Activated CD8-positive, alpha-beta memory T cell treated with anti-CD3 and anti-CD28 coated beads for 24 hours (primary cell): ENCODE data around the gene CHST13.

Experiments
- DNase-seq: peaks from one replicate; pipeline ENCODE4 v3.0.0-alpha.2; 2020

Gene CHST13

GRCh38 chr3:126488886-126489569, 34.9 kb upstream of the CHST13 start:
- no peak for DNase-seq

GRCh38 chr3:126490619-126491018, 33.3 kb upstream of the CHST13 start:
- DNase-seq: no peak

DNA sequence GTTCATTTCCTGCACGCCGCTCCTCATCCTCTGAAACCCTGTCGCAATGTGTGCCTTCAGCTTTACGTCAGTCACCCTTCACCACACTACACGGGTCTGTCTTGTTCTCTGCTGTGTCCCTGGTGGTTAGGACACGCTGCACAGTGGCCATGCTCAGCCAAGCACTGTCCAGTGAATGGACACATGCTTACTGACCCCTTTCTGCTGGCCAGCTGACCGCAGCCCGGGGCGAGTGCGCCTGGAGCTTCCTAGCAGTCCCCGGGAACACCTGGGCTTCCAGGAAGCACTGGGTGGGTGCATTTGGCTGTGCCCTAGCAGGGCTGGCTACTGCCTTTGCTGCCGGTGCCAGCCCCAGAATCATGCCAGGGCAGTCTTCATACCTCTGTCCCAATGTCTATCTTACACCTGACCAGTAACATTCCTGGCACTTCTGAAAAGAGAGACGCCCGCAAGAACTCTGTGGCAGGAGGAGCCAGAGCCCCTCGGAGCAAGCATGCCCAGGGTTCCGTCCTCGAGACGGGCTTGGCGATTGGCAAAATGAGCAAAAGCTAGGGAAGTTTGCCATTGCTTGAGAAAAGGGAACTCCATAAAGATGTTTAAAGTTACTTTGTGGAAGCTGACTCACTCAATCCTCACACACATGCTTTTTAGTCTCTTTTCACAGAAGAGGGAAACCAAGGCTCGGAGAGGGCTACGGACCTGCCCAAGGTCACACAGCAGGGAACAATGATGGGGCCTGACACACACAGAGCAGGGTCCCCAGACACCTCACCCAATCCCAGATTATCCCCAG, 32.5 kb upstream of the CHST13 start:
- DNase-seq: no peak

GRCh38 chr3:126493051-126493450, 30.9 kb upstream of the CHST13 start:
- no peak for DNase-seq

GRCh38 chr3:126493739-126494138, 30.2 kb upstream of the CHST13 start:
- DNase-seq: no peak

DNA sequence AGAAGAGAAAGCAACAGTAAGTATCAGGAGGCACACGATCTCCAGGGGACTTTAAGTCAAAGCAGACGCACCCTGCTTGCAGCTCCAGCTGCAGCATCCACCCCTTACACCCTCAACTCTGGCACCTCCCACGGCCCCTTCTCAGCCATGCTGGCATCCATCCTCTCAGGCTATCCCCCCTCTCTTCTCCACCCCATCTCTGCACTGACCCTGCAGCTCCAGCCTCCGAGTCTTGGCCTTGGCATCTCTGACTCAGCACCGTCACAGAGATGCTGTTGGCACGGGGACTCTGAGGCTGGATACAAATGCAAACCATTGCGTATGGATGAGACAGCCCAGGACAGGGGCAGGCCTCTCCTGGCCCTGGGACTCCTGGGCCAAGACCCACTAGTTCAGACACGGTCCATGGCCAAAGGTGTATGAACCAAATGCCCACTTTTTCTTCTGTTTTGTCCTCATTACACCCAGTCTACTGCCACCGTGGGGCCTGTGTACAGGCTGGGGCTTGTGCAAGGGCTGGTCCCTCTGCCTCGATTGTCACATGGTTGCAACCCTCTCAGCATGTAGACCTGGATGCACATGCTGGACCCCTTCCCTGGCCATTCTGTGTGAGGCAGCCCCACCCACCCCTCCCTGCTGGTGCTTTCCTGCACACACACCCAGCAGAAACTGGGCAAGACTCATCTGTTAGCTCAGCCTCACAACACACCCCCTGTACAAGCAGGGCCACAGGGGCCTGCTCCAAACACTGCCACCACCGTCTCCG, 29.6 kb upstream of the CHST13 start:
- DNase-seq: no peak

GRCh38 chr3:126494970-126495230, 29.1 kb upstream of the CHST13 start:
- no peak for DNase-seq

DNA sequence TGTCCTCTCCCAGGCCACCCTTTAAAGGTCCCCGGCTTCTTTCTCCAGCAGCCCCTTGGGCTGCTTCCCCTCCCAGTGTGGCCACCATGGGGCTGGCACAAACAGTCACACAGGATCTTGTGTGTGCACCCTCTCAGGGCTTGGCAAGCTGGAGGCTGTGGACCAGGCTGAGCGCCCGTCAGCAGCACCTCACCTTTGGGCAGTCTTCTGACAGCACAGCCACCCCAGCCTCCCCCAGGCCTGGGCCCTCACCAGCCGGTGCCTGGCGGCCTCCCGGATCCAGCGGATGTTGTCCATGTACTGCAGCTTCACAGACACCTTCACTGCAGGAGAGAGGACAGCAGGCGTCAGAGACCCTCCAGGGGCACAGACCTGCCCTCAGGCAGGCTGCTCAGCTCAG, 28.2 kb upstream of the CHST13 start:
- DNase-seq: no peak

DNA sequence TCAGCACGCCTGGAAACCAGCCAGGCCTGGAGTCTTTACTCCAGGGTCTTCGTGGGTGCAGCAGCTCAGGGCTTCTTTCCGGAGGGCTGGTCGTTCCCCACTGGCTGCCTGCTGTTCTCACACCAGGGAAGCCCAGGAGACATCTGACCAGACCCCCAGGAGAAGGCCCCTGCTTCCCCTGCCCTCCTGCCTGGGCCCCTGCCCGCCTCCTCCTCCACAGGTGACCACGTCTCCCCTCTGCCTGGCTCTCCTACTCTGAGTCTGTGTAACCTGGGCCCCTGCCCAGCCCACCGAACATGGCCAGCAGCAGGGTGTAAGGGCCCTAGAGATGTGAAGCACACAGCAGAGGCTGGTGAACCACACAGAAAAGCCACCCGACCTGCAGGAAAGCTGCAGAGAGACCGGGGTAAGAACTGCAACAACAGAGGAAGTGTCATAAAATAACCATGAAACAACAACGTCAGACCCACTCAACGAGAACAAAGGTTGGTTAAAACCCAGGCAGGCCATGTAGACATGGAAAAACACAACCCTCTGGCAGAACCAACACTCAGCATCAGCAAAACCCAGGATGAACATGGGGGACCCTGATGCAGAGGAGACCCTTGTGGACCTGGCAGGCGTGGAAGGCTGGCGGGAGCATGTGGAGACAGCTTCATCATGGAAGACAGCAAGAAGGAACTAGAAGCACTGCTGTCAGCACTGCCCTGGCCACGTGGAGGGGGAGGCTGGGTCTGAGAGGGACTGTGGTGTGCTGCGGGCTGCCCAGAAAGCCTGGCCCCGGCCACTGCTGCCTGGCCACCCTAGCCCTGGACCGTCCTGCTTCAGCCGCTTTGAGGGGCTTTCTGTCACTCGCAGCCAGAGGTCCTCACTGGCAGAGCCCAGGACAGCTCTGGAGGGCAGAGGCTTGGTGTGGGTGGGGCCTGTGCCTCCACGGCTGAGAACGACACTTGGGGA, 26.8 kb upstream of the CHST13 start:
- no peak for DNase-seq

DNA sequence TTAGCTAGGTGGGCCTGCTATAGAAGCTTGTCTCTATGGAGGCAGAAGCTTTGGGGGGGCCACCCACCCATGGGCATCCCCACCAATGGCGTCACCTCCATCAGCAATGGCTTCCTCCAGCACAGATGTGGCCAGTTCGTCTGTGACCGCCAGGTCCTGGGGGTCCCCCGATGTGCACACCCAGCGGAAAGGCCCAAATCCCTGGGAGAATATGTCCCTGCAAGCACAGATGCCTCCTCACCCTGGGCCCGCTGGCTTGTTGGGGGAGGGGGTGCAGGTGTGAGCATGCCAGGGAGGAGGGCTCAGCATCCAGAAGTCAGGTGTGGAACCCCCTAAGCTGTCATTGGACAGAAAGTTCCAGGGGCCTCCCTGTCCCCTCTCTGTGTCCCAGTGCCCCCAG, 26.0 kb upstream of the CHST13 start:
- DNase-seq: no peak

- DNase-seq: no peak
Measured at GRCh38 chr3:126498461-126498860, 25.5 kb upstream of the CHST13 start.

DNA sequence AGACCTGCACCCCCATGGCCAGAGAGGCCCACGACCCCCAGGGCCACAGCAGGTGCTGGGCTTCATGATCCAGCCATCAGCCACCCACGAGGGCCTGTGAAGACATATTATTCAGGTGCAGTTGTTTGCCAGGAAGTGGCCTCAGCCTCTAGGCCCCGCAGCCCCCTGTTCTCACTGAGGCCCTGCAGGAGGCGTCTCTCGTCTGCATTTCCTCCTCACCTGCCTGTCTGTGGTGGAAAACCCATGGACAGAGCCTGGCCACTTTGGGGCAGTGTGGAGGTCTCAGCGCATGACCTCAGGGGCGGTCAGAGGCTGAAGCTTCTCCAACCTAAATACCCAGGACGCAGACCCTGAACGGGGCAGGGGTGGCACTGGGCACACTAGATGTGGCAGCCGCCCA, 25.0 kb upstream of the CHST13 start:
- DNase-seq: no peak

DNA sequence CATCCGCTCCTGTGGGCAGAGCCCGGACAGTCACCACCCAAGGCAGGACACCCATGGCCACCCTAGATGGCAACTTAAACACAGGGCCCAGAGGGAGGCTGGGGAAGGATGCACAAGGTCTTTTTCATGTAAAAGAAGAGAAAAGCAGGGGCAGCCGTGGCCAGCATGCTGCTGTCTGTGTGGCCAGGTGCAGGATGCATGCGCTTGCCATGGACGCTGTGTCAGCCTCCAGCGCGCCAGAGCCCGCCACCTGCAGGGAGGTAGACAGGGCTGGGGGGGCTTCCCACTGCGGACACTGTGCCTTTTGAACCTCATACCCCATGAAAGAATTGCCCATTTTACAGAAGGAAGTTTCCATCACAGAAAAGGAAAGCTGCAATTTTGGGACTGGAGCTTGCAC, 24.6 kb upstream of the CHST13 start:
- DNase-seq: no peak

DNA sequence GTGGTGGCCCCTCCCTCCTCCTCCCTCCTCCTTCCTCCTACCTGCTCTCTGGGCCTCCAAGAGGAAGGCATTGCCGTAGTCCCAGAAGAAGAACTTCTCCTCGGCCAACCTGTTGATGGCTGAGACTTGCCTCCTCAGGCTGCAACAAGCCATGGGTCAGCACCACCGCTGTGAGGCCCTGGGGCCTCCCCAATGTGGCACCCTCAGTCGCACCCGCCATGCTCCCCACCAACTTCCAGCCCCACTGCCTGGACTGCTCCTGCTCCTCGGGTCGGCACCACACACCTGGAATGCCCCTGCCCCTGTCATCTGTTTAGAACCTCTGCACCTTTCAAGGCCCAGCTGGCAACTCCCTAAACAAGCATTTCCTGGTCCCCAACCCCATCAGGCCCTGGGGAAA, 23.9 kb upstream of the CHST13 start:
- DNase-seq: no peak

- DNase-seq: no peak
Measured at GRCh38 chr3:126501054-126501453, 22.9 kb upstream of the CHST13 start.

- no peak for DNase-seq
Measured at GRCh38 chr3:126501736-126502135, 22.2 kb upstream of the CHST13 start.

DNA sequence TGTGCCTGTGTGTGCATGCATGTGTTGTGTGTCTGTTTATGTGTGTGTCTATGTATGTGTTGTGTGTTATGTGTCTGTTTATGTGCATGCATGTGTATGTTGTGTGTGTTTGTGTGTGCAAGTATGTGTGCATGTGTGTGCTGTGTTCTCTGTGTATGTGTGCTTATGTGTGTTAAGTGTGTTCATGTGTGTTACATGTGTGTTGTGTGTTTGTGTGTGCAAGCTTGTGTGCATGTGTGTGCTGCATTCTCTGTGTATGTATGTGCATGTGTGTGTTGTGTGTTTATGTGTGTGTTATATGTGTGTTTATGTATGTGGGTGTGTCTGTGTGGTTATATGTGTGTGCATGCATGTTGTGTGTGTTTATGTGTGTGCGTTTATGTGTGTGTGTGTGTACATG, 21.3 kb upstream of the CHST13 start:
- no peak for DNase-seq

DNA sequence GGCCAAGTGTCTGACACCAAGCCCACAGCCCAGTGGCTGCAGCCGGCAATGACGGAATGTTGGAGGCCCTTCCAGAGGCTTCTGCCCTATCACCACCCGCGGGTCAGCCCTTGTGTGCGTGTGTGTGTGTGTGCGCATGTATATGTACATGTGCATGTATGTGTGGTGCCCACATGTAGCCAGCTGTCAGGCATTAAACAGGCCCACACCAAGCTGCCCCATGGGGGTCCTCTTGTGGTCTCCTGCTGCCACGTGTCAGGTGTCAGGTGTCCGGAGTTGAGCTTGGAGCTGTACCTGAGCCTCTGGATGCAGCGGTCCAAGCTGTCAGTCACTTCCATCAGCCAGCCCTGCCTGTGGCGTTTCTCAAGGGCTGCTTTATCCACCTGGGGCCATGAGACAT, 20.3 kb upstream of the CHST13 start:
- no peak for DNase-seq

- no peak for DNase-seq
Measured at GRCh38 chr3:126507886-126508285, 16.1 kb upstream of the CHST13 start.

- no peak for DNase-seq
Measured at GRCh38 chr3:126508564-126508964, 15.4 kb upstream of the CHST13 start.

DNA sequence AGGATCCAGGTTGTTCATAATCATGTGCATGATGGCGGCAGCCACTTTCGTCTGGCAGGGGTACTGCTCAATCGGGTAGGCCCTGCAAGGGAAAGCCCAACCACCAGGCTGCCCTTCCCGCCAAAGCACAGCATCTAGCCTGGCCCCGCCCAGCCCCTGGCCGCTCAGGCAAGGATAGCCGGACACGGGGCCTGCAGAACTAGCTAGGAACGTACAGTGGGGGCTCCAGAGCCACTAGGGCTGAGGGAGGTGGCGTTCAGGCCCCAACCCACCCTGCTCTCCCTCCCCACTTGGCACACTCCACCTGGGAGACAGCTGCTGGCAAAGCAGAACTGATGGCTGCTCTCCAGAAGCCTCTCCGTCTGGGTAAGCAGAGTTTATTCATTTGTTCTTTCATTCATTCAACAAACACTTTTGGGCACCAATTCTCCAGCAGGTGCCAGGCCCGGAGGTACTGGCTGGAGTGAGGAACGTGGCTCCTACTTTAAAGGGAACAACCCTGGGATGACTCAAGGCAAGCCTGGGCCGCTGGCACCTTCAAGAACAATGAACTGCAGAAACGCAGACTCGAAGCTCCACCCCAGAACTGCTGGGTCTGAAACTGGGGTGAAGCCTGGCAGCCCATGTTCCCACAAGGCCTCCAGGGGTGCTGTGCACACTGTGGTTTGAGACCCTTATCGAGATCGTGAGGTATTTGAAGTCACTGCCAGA, 14.2 kb upstream of the CHST13 start:
- DNase-seq: no peak

DNA sequence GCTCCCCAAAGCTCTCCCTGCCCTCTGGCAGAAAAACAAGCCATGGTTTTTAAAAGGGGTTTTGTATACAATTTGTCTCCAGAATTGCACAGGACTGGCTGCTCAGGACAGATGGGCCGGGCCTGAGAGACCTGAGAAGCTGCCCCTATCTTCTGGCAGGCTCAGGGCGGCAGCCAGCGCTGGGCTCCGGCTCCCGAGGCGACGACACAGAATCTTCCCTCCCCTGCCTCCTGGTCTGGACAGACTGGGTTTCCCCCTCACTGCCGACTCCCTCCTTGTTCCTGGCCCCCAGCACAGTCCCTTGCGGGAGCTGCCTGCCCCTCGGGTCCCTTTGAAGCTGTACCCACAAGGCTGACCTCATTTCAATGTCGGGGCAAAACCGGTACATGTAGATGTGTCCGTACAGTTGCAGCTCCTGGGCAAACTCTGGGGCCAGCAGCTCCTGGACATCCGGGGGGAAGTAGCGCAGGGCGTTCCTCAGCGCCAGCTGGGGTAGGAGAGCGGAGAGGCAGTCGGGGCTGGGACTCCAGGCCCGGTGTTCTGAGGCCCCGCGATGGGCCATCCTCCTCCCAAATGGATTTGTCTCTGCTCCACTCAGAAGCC, 13.5 kb upstream of the CHST13 start:
- DNase-seq: no peak
